Naive B cell (primary cell): ENCODE results near the gene BTG3. TPM values are rescaled to one million over a fixed set of nuclear protein-coding genes. Genes with fewer than 3 reads are reported as not detected.

ENCODE experiments used
- polyA plus RNA-seq, 6 donors: library from polyadenylated mRNA; unstranded; fragments of 300-500 nt; fragmentation: Illumina TruSeq; gene quantifications; one replicate each; pipeline ENCODE4 v1.2.3, GENCODE V29; 2021; ENCODE audit warnings: low read depth in 6 of 6

BTG3 gene
- polyA plus RNA-seq, 6 donors from 2014 or later = 5.5 to 9.7 (median 7.9) TPM

Other genes starting within 250 kb of the BTG3 start
- gene CXADR, start 99.9 kb downstream of the BTG3 start, polyA plus RNA-seq = not detected
- 10 to 100 TPM; 18.5 to 35.2 (median 32.9) TPM for gene C21orf91, start 206.5 kb upstream of the BTG3 start, polyA plus RNA-seq